Measurements from ENCODE around the gene EDNRA. TPM values are rescaled to one million over a fixed set of nuclear protein-coding genes. Genes with fewer than 3 reads are reported as not detected.
A peak's percentile ranks its signal among the peaks of the same experiment; 100 is the strongest.

Gene EDNRA
- total RNA-seq, 4 donors from 2014 or later, result 2.5 to 8.8 (median 6.1) TPM

DNA sequence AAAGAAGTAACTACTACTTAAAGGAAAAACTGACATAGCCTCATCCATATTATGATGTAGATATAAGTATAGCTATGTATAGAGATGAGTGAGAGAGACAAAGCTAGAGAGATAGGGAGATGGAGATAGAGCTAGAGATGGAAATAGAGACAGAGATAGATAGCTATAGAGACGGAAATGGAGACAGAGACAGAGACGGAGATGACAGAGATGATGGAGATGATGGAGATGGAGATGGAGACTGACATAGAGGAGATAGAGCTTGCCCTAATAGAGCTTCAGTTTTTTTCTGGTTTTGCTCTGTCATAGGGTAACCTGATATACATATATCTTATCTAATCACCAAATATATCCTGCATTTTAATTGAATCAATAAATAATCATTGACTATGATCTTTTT is 4.3 kb downstream of the EDNRA start:
- H3K4me1 ChIP-seq, result peaks cover 5 to 32% (median 11%) of the 10 kb centered on the region in 3 donors
- 80 to 93% methylated on average over 2 of the region's 2 CpGs for WGBS, 2 donors

GRCh38 chr4:147487616-147488015 is 6.7 kb downstream of the EDNRA start:
- intact Hi-C loops (cut with DNase I), result no loop called here
- TF ChIP-seq, protein P1, sequence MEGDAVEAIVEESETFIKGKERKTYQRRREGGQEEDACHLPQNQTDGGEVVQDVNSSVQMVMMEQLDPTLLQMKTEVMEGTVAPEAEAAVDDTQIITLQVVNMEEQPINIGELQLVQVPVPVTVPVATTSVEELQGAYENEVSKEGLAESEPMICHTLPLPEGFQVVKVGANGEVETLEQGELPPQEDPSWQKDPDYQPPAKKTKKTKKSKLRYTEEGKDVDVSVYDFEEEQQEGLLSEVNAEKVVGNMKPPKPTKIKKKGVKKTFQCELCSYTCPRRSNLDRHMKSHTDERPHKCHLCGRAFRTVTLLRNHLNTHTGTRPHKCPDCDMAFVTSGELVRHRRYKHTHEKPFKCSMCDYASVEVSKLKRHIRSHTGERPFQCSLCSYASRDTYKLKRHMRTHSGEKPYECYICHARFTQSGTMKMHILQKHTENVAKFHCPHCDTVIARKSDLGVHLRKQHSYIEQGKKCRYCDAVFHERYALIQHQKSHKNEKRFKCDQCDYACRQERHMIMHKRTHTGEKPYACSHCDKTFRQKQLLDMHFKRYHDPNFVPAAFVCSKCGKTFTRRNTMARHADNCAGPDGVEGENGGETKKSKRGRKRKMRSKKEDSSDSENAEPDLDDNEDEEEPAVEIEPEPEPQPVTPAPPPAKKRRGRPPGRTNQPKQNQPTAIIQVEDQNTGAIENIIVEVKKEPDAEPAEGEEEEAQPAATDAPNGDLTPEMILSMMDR (IDR thresholded peaks at IDR 0.05), result no peak
- no peak for TF ChIP-seq POLR2A (IDR thresholded peaks at IDR 0.05)
- no peak for DNase-seq
- H3K36me3 ChIP-seq, result no peaks in the 10 kb centered on the region
- no peaks in the 10 kb centered on the region for H3K9me3 ChIP-seq
- peaks cover 0 to 16% (median 0%) of the 10 kb centered on the region in 3 donors for H3K4me1 ChIP-seq
- no peak overlapping the region for H3K4me3 ChIP-seq
- H3K27me3 ChIP-seq, result no peaks in the 10 kb centered on the region
- H3K27ac ChIP-seq, result no peak overlapping the region

More for the DNA sequence above, 4.3 kb downstream of the EDNRA start:
- Histone ChIP-seq H3K4me3 (no peak overlapping the region), H3K27ac (no peak overlapping the region), H3K36me3 (no peaks in the 10 kb centered on the region), H3K9me3 (no peaks in the 10 kb centered on the region), H3K27me3 (peaks cover 0 to 17% (median 0%) of the 10 kb centered on the region in 4 donors)
- no peak for TF ChIP-seq POLR2A (IDR thresholded peaks at IDR 0.05)
- TF ChIP-seq, protein P1 (IDR thresholded peaks at IDR 0.05), result no peak
- DNase-seq, result no peak
- intact Hi-C loops (cut with DNase I), result no loop called here

DNA sequence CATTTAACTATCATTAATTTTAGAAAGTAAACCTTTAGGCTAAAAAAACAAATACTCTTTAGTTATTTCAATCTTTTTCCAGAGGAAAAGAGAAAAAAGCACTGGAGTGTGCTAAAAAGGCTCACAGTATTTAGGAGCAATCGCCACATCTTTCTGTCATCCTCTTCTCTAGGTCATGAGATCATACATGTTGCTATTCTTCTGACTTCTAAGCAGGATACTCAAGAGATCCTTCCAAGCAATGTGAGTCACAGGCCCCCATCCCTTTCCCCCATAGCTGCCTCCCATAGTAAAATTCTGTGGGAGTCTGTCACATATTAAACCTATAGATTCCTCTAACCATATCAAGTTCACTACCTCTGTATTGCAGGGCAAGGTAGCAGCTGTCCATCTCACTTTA is 7.7 kb downstream of the EDNRA start:
- H3K27ac ChIP-seq, result no peak overlapping the region
- peaks cover 0 to 11% (median 0%) of the 10 kb centered on the region in 3 donors for H3K4me1 ChIP-seq
- 72 to 77% methylated on average over 1 of the region's 1 CpG for WGBS, 2 donors
- H3K27me3 ChIP-seq, result no peaks in the 10 kb centered on the region
- H3K4me3 ChIP-seq, result no peak overlapping the region
- H3K36me3 ChIP-seq, result no peaks in the 10 kb centered on the region
- no peaks in the 10 kb centered on the region for H3K9me3 ChIP-seq
- no peak for TF ChIP-seq POLR2A (IDR thresholded peaks at IDR 0.05)
- TF ChIP-seq, protein P1 (IDR thresholded peaks at IDR 0.05), result no peak
- intact Hi-C loops (cut with DNase I), result no loop called here
- DNase-seq, result no peak

GRCh38 chr4:147491086-147491485 is 10.2 kb downstream of the EDNRA start:
- H3K4me1 ChIP-seq, result peaks cover 0 to 11% (median 0%) of the 10 kb centered on the region in 3 donors
- no peak overlapping the region for H3K27ac ChIP-seq
- intact Hi-C loops (cut with DNase I), result no loop called here

GRCh38 chr4:147492306-147492705 is 11.4 kb downstream of the EDNRA start:
- Histone ChIP-seq H3K9me3 (no peaks in the 10 kb centered on the region), H3K27me3 (no peaks in the 10 kb centered on the region), H3K36me3 (no peaks in the 10 kb centered on the region), H3K4me1 (peaks cover 0 to 11% (median 0%) of the 10 kb centered on the region in 3 donors), H3K27ac (peak overlapping the region in 2 of 4 donors; percentile 12 to 22), H3K4me3 (no peak overlapping the region)
- intact Hi-C loops (cut with DNase I), result no loop called here
- WGBS, 2 donors, result 41 to 46% methylated on average over 2 of the region's 2 CpGs
- DNase-seq, result no peak
- TF ChIP-seq, protein P1 (IDR thresholded peaks at IDR 0.05), result no peak
- TF ChIP-seq POLR2A (IDR thresholded peaks at IDR 0.05), result no peak

More at GRCh38 chr4:147491086-147491485, 10.2 kb downstream of the EDNRA start:
- Histone ChIP-seq H3K36me3 (no peaks in the 10 kb centered on the region), H3K27me3 (no peaks in the 10 kb centered on the region), H3K4me3 (no peak overlapping the region), H3K9me3 (no peaks in the 10 kb centered on the region)
- 76 to 77% methylated on average over 2 of the region's 2 CpGs for WGBS, 2 donors
- TF ChIP-seq, protein P1 (IDR thresholded peaks at IDR 0.05), result no peak
- TF ChIP-seq POLR2A (IDR thresholded peaks at IDR 0.05), result no peak
- DNase-seq, result no peak

Data from esophagus squamous epithelium (tissue), 5 donors.